ENCODE measurements around the gene GRID2IP. TPM values are rescaled to one million over a fixed set of nuclear protein-coding genes. Genes with fewer than 3 reads are reported as not detected.

Gene GRID2IP
- total and polyA plus RNA-seq, 2 of the 13 experiments (the other 11 are each of a cell fraction or from before 2014, with no cell fraction given) = 0.03 TPM; not detected in 1

- TF ChIP-seq ZNF446 (CRISPR knock-in tag; IDR thresholded peaks at IDR 0.05) (0 out of 2 replicates have a peak, but pooled peaks have one; percentile 59), ZBTB14 (CRISPR knock-in tag; IDR thresholded peaks at IDR 0.05) (no peak), ZFAT (CRISPR knock-in tag; conservative IDR thresholded peaks at IDR 0.05) (no peak), ZNF644 (CRISPR knock-in tag; IDR thresholded peaks at IDR 0.05; ENCODE audit: low read depth) (no peak), NONO (IDR thresholded peaks at IDR 0.05) (no peak), NONO (CRISPR knock-in tag; conservative IDR thresholded peaks at IDR 0.05) (0 out of 2 replicates have a peak, but pooled peaks have one; percentile 21), TAF15 (IDR thresholded peaks at IDR 0.05; ENCODE audit: low read depth, low read length, poor library complexity, severe bottlenecking) (no peak), KDM2A (CRISPR knock-in tag; IDR thresholded peaks at IDR 0.05; ENCODE audit: borderline replicate concordance, low read depth) (peak; percentile 38; the same call in 1 of the 2 replicates), ZNF44 (CRISPR knock-in tag; IDR thresholded peaks at IDR 0.05) (no peak), ZNF768 (CRISPR knock-in tag; IDR thresholded peaks at IDR 0.05) (peak; percentile 93), NPAS2 (CRISPR knock-in tag; IDR thresholded peaks at IDR 0.05; ENCODE audit: borderline replicate concordance) (no peak), ZNF451 (CRISPR knock-in tag; IDR thresholded peaks at IDR 0.05) (no peak), ZFY (CRISPR knock-in tag; IDR thresholded peaks at IDR 0.05) (peak; percentile 47; the same call in 1 of the 2 replicates), ZNF225 (CRISPR knock-in tag; IDR thresholded peaks at IDR 0.05) (no peak), MEIS2 (CRISPR knock-in tag; IDR thresholded peaks at IDR 0.05) (no peak), HMGXB4 (CRISPR knock-in tag; IDR thresholded peaks at IDR 0.05; ENCODE audit: borderline replicate concordance in 1 of 2, low read depth in 1 of 2) (peak; percentile 21 to 28; a peak in 1 of 4 replicates), SOX6 (IDR thresholded peaks at IDR 0.05) (no peak), SOX6 (CRISPR knock-in tag; IDR thresholded peaks at IDR 0.05) (0 out of 2 replicates have a peak, but pooled peaks have one; percentile 15), NKX3-1 (CRISPR knock-in tag; IDR thresholded peaks at IDR 0.05) (no peak), HOXA9 (CRISPR knock-in tag; IDR thresholded peaks at IDR 0.05; ENCODE audit: borderline replicate concordance) (0 out of 2 replicates have a peak, but pooled peaks have one; percentile 41), TAF1 (CRISPR knock-in tag; IDR thresholded peaks at IDR 0.05) (peak; percentile 41; the same call in 1 of the 2 replicates), TBP (CRISPR knock-in tag; IDR thresholded peaks at IDR 0.05) (no peak), ZC3H4 (CRISPR knock-in tag; IDR thresholded peaks at IDR 0.05; ENCODE audit: borderline replicate concordance) (peak; percentile 40; the same call in 1 of the 2 replicates), ZNF777 (CRISPR knock-in tag; IDR thresholded peaks at IDR 0.05) (no peak), ZNF563 (CRISPR knock-in tag; IDR thresholded peaks at IDR 0.05) (no peak), CENPBD1 (CRISPR knock-in tag; IDR thresholded peaks at IDR 0.05; ENCODE audit: borderline replicate concordance, low read depth) (no peak)
Measured at GRCh38 chr7:6576024-6576866, 25.0 kb upstream of the GRID2IP start (continued).
